ENCODE measurements around the gene XIRP2. TPM values are rescaled to one million over a fixed set of nuclear protein-coding genes. Genes with fewer than 3 reads are reported as not detected.
"Not testable (repeated sequence)": the region's sequence is repeated elsewhere in the genome, so short reads cannot be mapped to it uniquely, and the experiment has no call there.

The XIRP2 gene
- total RNA-seq, 4 donors from 2014 or later = 0.13 TPM; not detected in 3

- WGBS, 2 donors = 89 to 91% methylated on average over 2 of the region's 2 CpGs
- no peak overlapping the region for H3K27ac ChIP-seq
- no peaks in the 10 kb centered on the region for H3K27me3 ChIP-seq
- H3K36me3 ChIP-seq = no peaks in the 10 kb centered on the region
- H3K4me3 ChIP-seq (replicated peaks in 1 of 3) = no peak overlapping the region
- H3K4me1 ChIP-seq = no peaks in the 10 kb centered on the region
- H3K9me3 ChIP-seq = no peaks in the 10 kb centered on the region
- intact Hi-C loops (cut with DNase I) = no loop called here
- TF ChIP-seq POLR2A (IDR thresholded peaks at IDR 0.05) = no peak
- TF ChIP-seq, protein P1, sequence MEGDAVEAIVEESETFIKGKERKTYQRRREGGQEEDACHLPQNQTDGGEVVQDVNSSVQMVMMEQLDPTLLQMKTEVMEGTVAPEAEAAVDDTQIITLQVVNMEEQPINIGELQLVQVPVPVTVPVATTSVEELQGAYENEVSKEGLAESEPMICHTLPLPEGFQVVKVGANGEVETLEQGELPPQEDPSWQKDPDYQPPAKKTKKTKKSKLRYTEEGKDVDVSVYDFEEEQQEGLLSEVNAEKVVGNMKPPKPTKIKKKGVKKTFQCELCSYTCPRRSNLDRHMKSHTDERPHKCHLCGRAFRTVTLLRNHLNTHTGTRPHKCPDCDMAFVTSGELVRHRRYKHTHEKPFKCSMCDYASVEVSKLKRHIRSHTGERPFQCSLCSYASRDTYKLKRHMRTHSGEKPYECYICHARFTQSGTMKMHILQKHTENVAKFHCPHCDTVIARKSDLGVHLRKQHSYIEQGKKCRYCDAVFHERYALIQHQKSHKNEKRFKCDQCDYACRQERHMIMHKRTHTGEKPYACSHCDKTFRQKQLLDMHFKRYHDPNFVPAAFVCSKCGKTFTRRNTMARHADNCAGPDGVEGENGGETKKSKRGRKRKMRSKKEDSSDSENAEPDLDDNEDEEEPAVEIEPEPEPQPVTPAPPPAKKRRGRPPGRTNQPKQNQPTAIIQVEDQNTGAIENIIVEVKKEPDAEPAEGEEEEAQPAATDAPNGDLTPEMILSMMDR (IDR thresholded peaks at IDR 0.05) = no peak
- DNase-seq = no peak
These were observed 376.7 kb downstream of the XIRP2 start for GRCh38 chr2:167265004-167265403.

- TF ChIP-seq POLR2A (IDR thresholded peaks at IDR 0.05) = no peak
- TF ChIP-seq, protein P1 (IDR thresholded peaks at IDR 0.05) = no peak
- intact Hi-C loops (cut with DNase I) = no loop called here
- WGBS, 2 donors = 85 to 87% methylated on average over 5 of the region's 5 CpGs
These were observed 377.4 kb downstream of the XIRP2 start for GRCh38 chr2:167265722-167266121.

GRCh38 chr2:167268245-167268644 lies 380.0 kb downstream of the XIRP2 start:
- DNase-seq; H3K4me1 ChIP-seq; H3K9me3 ChIP-seq; H3K27ac ChIP-seq; H3K36me3 ChIP-seq; H3K4me3 ChIP-seq (replicated peaks in 1 of 3); intact Hi-C loops (cut with DNase I); H3K27me3 ChIP-seq: not testable (repeated sequence)
- whole genome bisulfite sequencing, 2 donors = 62 to 76% methylated on average over 2 of the region's 2 CpGs

More at GRCh38 chr2:167265722-167266121, 377.4 kb downstream of the XIRP2 start:
- Histone ChIP-seq H3K4me1 (no peaks in the 10 kb centered on the region), H3K27me3 (no peaks in the 10 kb centered on the region), H3K9me3 (no peaks in the 10 kb centered on the region), H3K4me3 (replicated peaks in 1 of 3) (no peak overlapping the region), H3K27ac (no peak overlapping the region), H3K36me3 (no peaks in the 10 kb centered on the region)
- DNase-seq = no peak

GRCh38 chr2:167271932-167272331 lies 383.7 kb downstream of the XIRP2 start:
- WGBS, 2 donors = 71 to 80% methylated on average over 3 of the region's 3 CpGs

GRCh38 chr2:167275046-167275445 lies 386.8 kb downstream of the XIRP2 start:
- Histone ChIP-seq H3K36me3 (no peaks in the 10 kb centered on the region), H3K27me3 (no peaks in the 10 kb centered on the region), H3K9me3 (no peaks in the 10 kb centered on the region), H3K4me1 (no peaks in the 10 kb centered on the region), H3K4me3 (replicated peaks in 1 of 3) (no peak overlapping the region), H3K27ac (no peak overlapping the region)
- TF ChIP-seq POLR2A (IDR thresholded peaks at IDR 0.05) = no peak
- TF ChIP-seq, protein P1 (IDR thresholded peaks at IDR 0.05) = no peak
- DNase-seq = no peak
- WGBS, 2 donors = 25 to 39% methylated on average over 3 of the region's 3 CpGs
- intact Hi-C loops (cut with DNase I) = no loop called here

More at GRCh38 chr2:167271932-167272331, 383.7 kb downstream of the XIRP2 start:
- TF ChIP-seq, protein P1 (IDR thresholded peaks at IDR 0.05) = no peak
- no peak for TF ChIP-seq POLR2A (IDR thresholded peaks at IDR 0.05)
- no peaks in the 10 kb centered on the region for H3K36me3 ChIP-seq
- no peak overlapping the region for H3K27ac ChIP-seq
- H3K4me3 ChIP-seq (replicated peaks in 1 of 3) = no peak overlapping the region
- H3K9me3 ChIP-seq = no peaks in the 10 kb centered on the region
- DNase-seq = no peak
- H3K27me3 ChIP-seq = no peaks in the 10 kb centered on the region
- no peaks in the 10 kb centered on the region for H3K4me1 ChIP-seq
- intact Hi-C loops (cut with DNase I) = no loop called here

DNA sequence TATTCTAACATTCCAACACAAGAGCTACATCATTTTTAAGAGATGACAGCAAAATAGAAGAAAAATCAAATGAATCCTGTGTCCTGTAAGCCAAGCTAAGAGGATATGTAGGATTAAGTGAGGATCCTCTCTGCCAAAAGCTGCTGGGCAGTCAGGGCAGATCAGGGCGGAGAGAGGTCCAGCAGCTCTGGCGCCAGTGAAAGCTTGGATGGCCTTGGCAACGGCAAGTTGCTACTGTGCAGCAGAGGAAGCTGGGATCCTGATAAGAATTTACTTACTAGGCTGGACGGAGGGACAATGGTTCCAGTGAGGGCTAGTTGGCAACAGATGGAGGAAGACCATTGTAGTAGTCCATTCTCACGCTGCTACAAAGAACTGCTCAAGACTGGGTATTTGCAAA lies 391.5 kb downstream of the XIRP2 start:
- Histone ChIP-seq H3K9me3 (no peaks in the 10 kb centered on the region), H3K27ac (no peak overlapping the region), H3K4me3 (replicated peaks in 1 of 3) (no peak overlapping the region), H3K36me3 (no peaks in the 10 kb centered on the region), H3K4me1 (no peaks in the 10 kb centered on the region), H3K27me3 (no peaks in the 10 kb centered on the region)
- intact Hi-C loops (cut with DNase I) = no loop called here
- TF ChIP-seq, protein P1 (IDR thresholded peaks at IDR 0.05) = no peak
- TF ChIP-seq POLR2A (IDR thresholded peaks at IDR 0.05) = no peak
- 78 to 86% methylated on average over 5 of the region's 5 CpGs for WGBS, 2 donors
- no peak for DNase-seq
